PC-3 (cell line): ENCODE results near the gene PRDM2.

Experiments
- EZH2phosphoT487 ChIP-seq: fragments of 300-600 bp; sonication (generic); IDR thresholded peaks from 2 replicates; pipeline ENCODE4 v1.6.1; 2018; ENCODE audit warnings: mild to moderate bottlenecking, antibody characterized with exemption, low read length, borderline replicate concordance
- TF ChIP-seq, protein P1 (sequence below): fragments of 300-600 bp; sonication (generic); conservative IDR thresholded peaks from 2 replicates; pipeline ENCODE4 v1.5.1; 2017; ENCODE audit warnings: antibody characterized with exemption, low read depth, mild to moderate bottlenecking, low read length

DNA sequence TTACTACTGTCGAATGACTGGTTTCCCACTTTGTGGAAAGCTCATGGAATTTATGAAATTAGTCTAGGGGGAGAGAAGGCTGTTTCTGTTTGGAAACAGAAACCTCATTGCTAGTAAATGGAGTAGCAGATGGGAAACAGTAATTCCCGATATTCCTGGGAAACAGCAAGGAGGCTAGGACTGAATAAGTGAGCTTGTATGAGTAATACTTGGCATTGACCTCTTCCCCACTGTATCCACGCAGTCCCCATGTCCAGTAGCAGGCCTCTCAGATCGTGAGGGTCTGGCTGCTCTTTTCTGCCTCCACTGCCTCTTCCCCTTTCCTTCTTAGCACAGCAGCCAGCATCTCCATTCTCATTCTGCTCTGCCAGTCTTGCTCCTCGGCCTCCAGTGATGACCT, 75.5 kb downstream of the PRDM2 start:
- TF ChIP-seq, protein P1, sequence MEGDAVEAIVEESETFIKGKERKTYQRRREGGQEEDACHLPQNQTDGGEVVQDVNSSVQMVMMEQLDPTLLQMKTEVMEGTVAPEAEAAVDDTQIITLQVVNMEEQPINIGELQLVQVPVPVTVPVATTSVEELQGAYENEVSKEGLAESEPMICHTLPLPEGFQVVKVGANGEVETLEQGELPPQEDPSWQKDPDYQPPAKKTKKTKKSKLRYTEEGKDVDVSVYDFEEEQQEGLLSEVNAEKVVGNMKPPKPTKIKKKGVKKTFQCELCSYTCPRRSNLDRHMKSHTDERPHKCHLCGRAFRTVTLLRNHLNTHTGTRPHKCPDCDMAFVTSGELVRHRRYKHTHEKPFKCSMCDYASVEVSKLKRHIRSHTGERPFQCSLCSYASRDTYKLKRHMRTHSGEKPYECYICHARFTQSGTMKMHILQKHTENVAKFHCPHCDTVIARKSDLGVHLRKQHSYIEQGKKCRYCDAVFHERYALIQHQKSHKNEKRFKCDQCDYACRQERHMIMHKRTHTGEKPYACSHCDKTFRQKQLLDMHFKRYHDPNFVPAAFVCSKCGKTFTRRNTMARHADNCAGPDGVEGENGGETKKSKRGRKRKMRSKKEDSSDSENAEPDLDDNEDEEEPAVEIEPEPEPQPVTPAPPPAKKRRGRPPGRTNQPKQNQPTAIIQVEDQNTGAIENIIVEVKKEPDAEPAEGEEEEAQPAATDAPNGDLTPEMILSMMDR = no peak
- no peak for TF ChIP-seq EZH2phosphoT487
